MM.1S (cell line): ENCODE results near the gene DYRK1B.

ENCODE experiments used
- EZH2 ChIP-seq: fragments of 300-600 bp; sonication (generic); optimal IDR thresholded peaks from 2 replicates; pipeline ENCODE3; 2017; ENCODE audit warnings: low read depth, mild to moderate bottlenecking, antibody characterized with exemption, low read length, mixed read lengths
- TF ChIP-seq, protein P1 (sequence below): fragments of 300-600 bp; sonication (generic); IDR thresholded peaks from 2 replicates; pipeline ENCODE4 v1.5.1; 2016; ENCODE audit warnings: antibody characterized with exemption, low read length, mixed read lengths

- TF ChIP-seq, protein P1, sequence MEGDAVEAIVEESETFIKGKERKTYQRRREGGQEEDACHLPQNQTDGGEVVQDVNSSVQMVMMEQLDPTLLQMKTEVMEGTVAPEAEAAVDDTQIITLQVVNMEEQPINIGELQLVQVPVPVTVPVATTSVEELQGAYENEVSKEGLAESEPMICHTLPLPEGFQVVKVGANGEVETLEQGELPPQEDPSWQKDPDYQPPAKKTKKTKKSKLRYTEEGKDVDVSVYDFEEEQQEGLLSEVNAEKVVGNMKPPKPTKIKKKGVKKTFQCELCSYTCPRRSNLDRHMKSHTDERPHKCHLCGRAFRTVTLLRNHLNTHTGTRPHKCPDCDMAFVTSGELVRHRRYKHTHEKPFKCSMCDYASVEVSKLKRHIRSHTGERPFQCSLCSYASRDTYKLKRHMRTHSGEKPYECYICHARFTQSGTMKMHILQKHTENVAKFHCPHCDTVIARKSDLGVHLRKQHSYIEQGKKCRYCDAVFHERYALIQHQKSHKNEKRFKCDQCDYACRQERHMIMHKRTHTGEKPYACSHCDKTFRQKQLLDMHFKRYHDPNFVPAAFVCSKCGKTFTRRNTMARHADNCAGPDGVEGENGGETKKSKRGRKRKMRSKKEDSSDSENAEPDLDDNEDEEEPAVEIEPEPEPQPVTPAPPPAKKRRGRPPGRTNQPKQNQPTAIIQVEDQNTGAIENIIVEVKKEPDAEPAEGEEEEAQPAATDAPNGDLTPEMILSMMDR, result no peak
- no peak for TF ChIP-seq EZH2
Measured at GRCh38 chr19:39807846-39808364, 26.1 kb downstream of the DYRK1B start.
